Sigmoid colon (tissue), 7 donors: ENCODE measurements around the gene PSMB10. TPM values are rescaled to one million over a fixed set of nuclear protein-coding genes. Genes with fewer than 3 reads are reported as not detected.

Experiments used
- DNase-seq: peaks from one replicate; pipeline ENCODE4 v3.0.0-alpha.2; 2019
- H3K27ac ChIP-seq, 4 donors: fragments of 200-600 bp; sonication (generic); one replicate each; pipeline ENCODE4 v1.5.1; 2016 to 2019; ENCODE audit warnings: mild to moderate bottlenecking in 1 of 4
- H3K27me3 ChIP-seq, 3 donors: fragments of 200-600 bp; sonication (generic); one replicate each; pipeline ENCODE4 v1.5.1; 2019; ENCODE audit warnings: mild to moderate bottlenecking in 1 of 3
- H3K36me3 ChIP-seq, 4 donors: fragments of 200-600 bp; sonication (generic); one replicate each; pipeline ENCODE4 v1.5.1; 2016 to 2019
- H3K4me1 ChIP-seq, 4 donors: fragments of 200-600 bp; sonication (generic); one replicate each; pipeline ENCODE4 v1.5.1; 2017 to 2019
- H3K4me3 ChIP-seq, 4 donors: fragments of 200-600 bp; sonication (generic); one replicate each; pipeline ENCODE4 v1.5.1; 2017 to 2019; ENCODE audit warnings: mild to moderate bottlenecking in 2 of 4, moderate library complexity in 1 of 4
- H3K9me3 ChIP-seq, 4 donors: fragments of 200-600 bp in 3 of 4; sonication (generic) in 3 of 4; one replicate each; pipeline versions ENCODE4 v1.5.1 to v1.6.1; 2013 to 2019
- EP300 ChIP-seq, 4 donors: sonication (generic); formaldehyde crosslinking; IDR thresholded peaks; one replicate each; pipeline ENCODE4 v1.6.1; 2017; ENCODE audit warnings: antibody characterized with exemption in 4 of 4
- POLR2A ChIP-seq, 2 donors: fragments of 450-650 bp; IDR thresholded peaks; one replicate each; pipeline ENCODE4 v1.6.1; 2016; ENCODE audit warnings: antibody characterized with exemption in 2 of 2, mild to moderate bottlenecking in 2 of 2, moderate library complexity in 2 of 2
- POLR2AphosphoS5 ChIP-seq, 4 donors: sonication (generic); formaldehyde crosslinking; IDR thresholded peaks; one replicate each; pipeline ENCODE4 v1.6.1; 2017; ENCODE audit warnings: antibody characterized with exemption in 4 of 4
- WGBS, 2 donors: extraction: QIAGEN DNeasy Blood & Tissue Kit; methylation state at CpG; one replicate each; pipeline ENCODE4 v1.1.7; 2013; 5-methylcytosine and 5-hydroxymethylcytosine counted together
- intact Hi-C: fragments of 100-400 bp; cut with DNase I; formaldehyde crosslinking; loops from one replicate; pipeline ENCODE4 v1.15.1; 2023
- polyA plus RNA-seq, 3 donors: library from polyadenylated mRNA; stranded (reverse); fragments of 200-250 nt; gene quantifications; one replicate each; pipeline ENCODE4 v1.2.3, GENCODE V29; 2013
- total RNA-seq, 4 donors: library from RNA; depleted of rRNA; stranded (reverse); fragments of >200 nt; gene quantifications; one replicate each; pipeline ENCODE4 v1.1.0, GENCODE V29; 2016
- TF ChIP-seq, protein P1 (sequence below), 4 experiments: fragments of 450-650 bp in 3 of 4; fragments of 200-600 bp in 1 of 4; IDR thresholded peaks; one replicate each; pipeline ENCODE4 v1.5.1; 2016 to 2019; ENCODE audit warnings: antibody characterized with exemption in 4 of 4, mild to moderate bottlenecking in 3 of 4, moderate library complexity in 2 of 4
- donor health status: healthy with polysubstance abuse.
- donor health status: Bipolar disorder and iron deficiency.
- donor health status: healthy.

Gene PSMB10
- total and polyA plus RNA-seq, 7 donors = 37.1 to 200 (median 61.0) TPM

- intact Hi-C loops = loop anchor here (10.0 kb wide), 1 partner anchor 406 kb away; the partner anchor contains the start of gene RIPOR1
- H3K4me1 ChIP-seq = peaks cover 0 to 24% (median 19%) of the 10 kb centered on the region in 4 donors
Observed at GRCh38 chr16:67930678-67931211, 5.9 kb downstream of the PSMB10 start.

DNA sequence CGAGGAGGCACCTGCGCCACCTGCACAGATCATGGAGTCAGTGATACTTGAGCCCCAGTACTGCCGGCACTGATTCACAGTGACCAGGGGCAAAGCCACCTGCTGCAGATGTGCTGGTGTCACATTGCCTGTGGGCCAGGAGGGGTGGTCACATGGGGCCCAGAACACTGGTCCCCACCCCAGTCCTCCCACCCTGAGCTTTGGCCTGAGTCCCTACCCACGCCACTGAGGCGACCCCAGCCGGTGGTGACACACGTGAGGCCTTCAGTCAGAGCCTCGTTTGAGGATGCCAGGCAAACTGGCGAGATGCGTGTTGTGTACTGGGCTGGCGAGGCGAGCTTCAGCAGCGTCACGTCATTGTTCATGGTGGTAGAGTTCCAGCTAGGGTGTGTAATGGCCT is 6.5 kb downstream of the PSMB10 start:
- H3K27me3 ChIP-seq = no peaks in the 10 kb centered on the region
- 94 to 96% methylated on average over 14 of the region's 14 CpGs for WGBS, 2 donors
- H3K36me3 ChIP-seq = peaks cover 8 to 50% (median 16%) of the 10 kb centered on the region in 4 donors
- DNase-seq = peak; percentile 61
- TF ChIP-seq EP300 (IDR thresholded peaks at IDR 0.05) = no peak
- TF ChIP-seq, protein P1, sequence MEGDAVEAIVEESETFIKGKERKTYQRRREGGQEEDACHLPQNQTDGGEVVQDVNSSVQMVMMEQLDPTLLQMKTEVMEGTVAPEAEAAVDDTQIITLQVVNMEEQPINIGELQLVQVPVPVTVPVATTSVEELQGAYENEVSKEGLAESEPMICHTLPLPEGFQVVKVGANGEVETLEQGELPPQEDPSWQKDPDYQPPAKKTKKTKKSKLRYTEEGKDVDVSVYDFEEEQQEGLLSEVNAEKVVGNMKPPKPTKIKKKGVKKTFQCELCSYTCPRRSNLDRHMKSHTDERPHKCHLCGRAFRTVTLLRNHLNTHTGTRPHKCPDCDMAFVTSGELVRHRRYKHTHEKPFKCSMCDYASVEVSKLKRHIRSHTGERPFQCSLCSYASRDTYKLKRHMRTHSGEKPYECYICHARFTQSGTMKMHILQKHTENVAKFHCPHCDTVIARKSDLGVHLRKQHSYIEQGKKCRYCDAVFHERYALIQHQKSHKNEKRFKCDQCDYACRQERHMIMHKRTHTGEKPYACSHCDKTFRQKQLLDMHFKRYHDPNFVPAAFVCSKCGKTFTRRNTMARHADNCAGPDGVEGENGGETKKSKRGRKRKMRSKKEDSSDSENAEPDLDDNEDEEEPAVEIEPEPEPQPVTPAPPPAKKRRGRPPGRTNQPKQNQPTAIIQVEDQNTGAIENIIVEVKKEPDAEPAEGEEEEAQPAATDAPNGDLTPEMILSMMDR (IDR thresholded peaks at IDR 0.05) = no peak
- TF ChIP-seq POLR2AphosphoS5 (IDR thresholded peaks at IDR 0.05) = no peak
- TF ChIP-seq POLR2A (IDR thresholded peaks at IDR 0.05) = no peak
- peaks cover 0 to 22% (median 16%) of the 10 kb centered on the region in 4 donors for H3K4me1 ChIP-seq
- H3K4me3 ChIP-seq = no peak overlapping the region
- no peak overlapping the region for H3K27ac ChIP-seq
- H3K9me3 ChIP-seq = no peaks in the 10 kb centered on the region
- intact Hi-C loops = loop anchor here (10.0 kb wide), 1 partner anchor 405 kb away; the partner anchor contains the start of gene RIPOR1

More at GRCh38 chr16:67930678-67931211, 5.9 kb downstream of the PSMB10 start:
- Histone ChIP-seq H3K27ac (no peak overlapping the region), H3K36me3 (peaks cover 8 to 50% (median 16%) of the 10 kb centered on the region in 4 donors), H3K9me3 (no peaks in the 10 kb centered on the region), H3K27me3 (no peaks in the 10 kb centered on the region), H3K4me3 (no peak overlapping the region)
- WGBS, 2 donors = 94% methylated on average over 17 of the region's 17 CpGs
- TF ChIP-seq POLR2AphosphoS5 (IDR thresholded peaks at IDR 0.05) (no peak), POLR2A (IDR thresholded peaks at IDR 0.05) (no peak), EP300 (IDR thresholded peaks at IDR 0.05) (no peak)
- TF ChIP-seq, protein P1 (IDR thresholded peaks at IDR 0.05) = no peak
- peak; percentile 56 for DNase-seq

- intact Hi-C loops = loop anchor here (1.0 to 5.0 kb wide), 2 partner anchors 45 to 111 kb away; no protein-coding TSS in a partner anchor
Observed at GRCh38 chr16:67928561-67929364, 7.9 kb downstream of the PSMB10 start.

DNA sequence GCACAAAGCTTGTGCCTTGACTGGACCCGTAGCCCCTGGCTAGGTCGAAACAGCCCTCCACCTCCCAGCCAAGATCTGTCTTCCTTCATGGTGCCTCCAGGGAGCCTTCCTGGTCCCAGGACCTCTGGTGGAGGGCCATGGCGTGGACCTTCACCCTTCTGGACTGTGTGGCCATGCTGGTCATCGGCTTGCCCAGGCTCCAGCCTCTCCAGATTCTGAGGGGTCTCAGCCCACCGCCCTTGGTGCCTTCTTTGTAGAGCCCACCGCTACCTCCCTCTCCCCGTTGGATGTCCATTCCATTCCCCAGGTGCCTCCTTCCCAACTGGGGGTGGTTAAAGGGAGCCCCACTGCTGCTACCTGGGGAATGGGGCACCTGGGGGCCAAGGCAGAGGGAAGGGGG is 8.5 kb downstream of the PSMB10 start:
- no peak overlapping the region for H3K4me3 ChIP-seq
- H3K27me3 ChIP-seq = no peaks in the 10 kb centered on the region
- intact Hi-C loops = loop anchor here (1.0 to 5.0 kb wide), 2 partner anchors 45 to 111 kb away; no protein-coding TSS in a partner anchor
- no peaks in the 10 kb centered on the region for H3K9me3 ChIP-seq
- TF ChIP-seq POLR2AphosphoS5 (IDR thresholded peaks at IDR 0.05) = no peak
- no peak for TF ChIP-seq EP300 (IDR thresholded peaks at IDR 0.05)
- TF ChIP-seq, protein P1 (IDR thresholded peaks at IDR 0.05) = no peak
- no peak for TF ChIP-seq POLR2A (IDR thresholded peaks at IDR 0.05)
- no peak for DNase-seq
- WGBS, 2 donors = 66 to 82% methylated on average over 7 of the region's 7 CpGs
- H3K36me3 ChIP-seq = peaks cover 8 to 52% (median 19%) of the 10 kb centered on the region in 4 donors
- H3K4me1 ChIP-seq = peaks cover 0 to 20% (median 11%) of the 10 kb centered on the region in 4 donors
- no peak overlapping the region for H3K27ac ChIP-seq

More at GRCh38 chr16:67928561-67929364, 7.9 kb downstream of the PSMB10 start:
- H3K4me3 ChIP-seq = no peak overlapping the region
- H3K9me3 ChIP-seq = no peaks in the 10 kb centered on the region
- peaks cover 0 to 15% (median 10%) of the 10 kb centered on the region in 4 donors for H3K4me1 ChIP-seq
- H3K36me3 ChIP-seq = peaks cover 8 to 45% (median 17%) of the 10 kb centered on the region in 4 donors
- no peaks in the 10 kb centered on the region for H3K27me3 ChIP-seq
- peak; percentile 84 for DNase-seq
- TF ChIP-seq EP300 (IDR thresholded peaks at IDR 0.05) = no peak
- TF ChIP-seq, protein P1 (IDR thresholded peaks at IDR 0.05) = peak; percentile 53 to 76 (median 68)
- WGBS, 2 donors = 45 to 56% methylated on average over 16 of the region's 16 CpGs
- H3K27ac ChIP-seq = no peak overlapping the region
